Stimulated activated CD8-positive, alpha-beta memory T cell treated with anti-CD3 and anti-CD28 coated beads, Interleukin-15, amount 100 ng/mL, for 1 hour (primary cell): Measurements from ENCODE around the gene FARP1.

Source experiments
- DNase-seq: peaks from one replicate; pipeline ENCODE4 v3.0.0-alpha.2; 2020; ENCODE audit warnings: low read depth

Gene FARP1

GRCh38 chr13:98420554-98421175 lies 277.8 kb downstream of the FARP1 start:
- no peak for DNase-seq

- DNase-seq: no peak
Measured at GRCh38 chr13:98422046-98422445, 279.2 kb downstream of the FARP1 start.

- DNase-seq: no peak
Measured at GRCh38 chr13:98423417-98423816, 280.5 kb downstream of the FARP1 start.

- no peak for DNase-seq
Measured at GRCh38 chr13:98427331-98427995, 284.6 kb downstream of the FARP1 start.

- DNase-seq: no peak
Measured at GRCh38 chr13:98428256-98428966, 285.5 kb downstream of the FARP1 start.

GRCh38 chr13:98429081-98429480 lies 286.2 kb downstream of the FARP1 start:
- no peak for DNase-seq

GRCh38 chr13:98429531-98429930 lies 286.6 kb downstream of the FARP1 start:
- no peak for DNase-seq

- no peak for DNase-seq
Measured at GRCh38 chr13:98429977-98430736, 287.3 kb downstream of the FARP1 start.

GRCh38 chr13:98432638-98433037 lies 289.7 kb downstream of the FARP1 start:
- DNase-seq: no peak

GRCh38 chr13:98433654-98434053 lies 290.8 kb downstream of the FARP1 start:
- DNase-seq: no peak

- no peak for DNase-seq
Measured at GRCh38 chr13:98434060-98434459, 291.2 kb downstream of the FARP1 start.

- no peak for DNase-seq
Measured at GRCh38 chr13:98435376-98435775, 292.5 kb downstream of the FARP1 start.

- DNase-seq: no peak
Measured at GRCh38 chr13:98436233-98436910, 293.5 kb downstream of the FARP1 start.

GRCh38 chr13:98438246-98439125 lies 295.6 kb downstream of the FARP1 start:
- no peak for DNase-seq

GRCh38 chr13:98439126-98439828 lies 296.4 kb downstream of the FARP1 start:
- no peak for DNase-seq

- no peak for DNase-seq
Measured at GRCh38 chr13:98439896-98440295, 297.0 kb downstream of the FARP1 start.

GRCh38 chr13:98440390-98441055 lies 297.6 kb downstream of the FARP1 start:
- no peak for DNase-seq

GRCh38 chr13:98441056-98441676 lies 298.3 kb downstream of the FARP1 start:
- DNase-seq: no peak
